SIG-M5 (cell line): ENCODE data around the gene HRC.
A peak's percentile ranks its signal among the peaks of the same experiment; 100 is the strongest.
"Not testable (repeated sequence)": the region's sequence is repeated elsewhere in the genome, so short reads cannot be mapped to it uniquely, and the experiment has no call there.

ENCODE experiments used
- DNase-seq: peaks from one replicate; lab custom pipeline; 2025; lab: John Stamatoyannopoulos, UW

Gene HRC

GRCh38 chr19:49135686-49136085 lies 19.5 kb downstream of the HRC start:
- DNase-seq: no peak

- no peak for DNase-seq
These were observed 21.4 kb downstream of the HRC start for GRCh38 chr19:49133621-49134454.

GRCh38 chr19:49132974-49133609 lies 22.1 kb downstream of the HRC start:
- DNase-seq: no peak

- no peak for DNase-seq
These were observed 24.9 kb downstream of the HRC start for GRCh38 chr19:49130325-49130724.

GRCh38 chr19:49129238-49129583 lies 26.0 kb downstream of the HRC start:
- DNase-seq: no peak

GRCh38 chr19:49128545-49129237 lies 26.5 kb downstream of the HRC start:
- no peak for DNase-seq

- peak; percentile 72 for DNase-seq
These were observed 27.3 kb downstream of the HRC start for GRCh38 chr19:49127674-49128544.

GRCh38 chr19:49127225-49127624 lies 28.0 kb downstream of the HRC start:
- DNase-seq: not testable (repeated sequence)

- DNase-seq: no peak
These were observed 28.6 kb downstream of the HRC start for GRCh38 chr19:49126575-49126974.

GRCh38 chr19:49125025-49125731 lies 30.0 kb downstream of the HRC start:
- DNase-seq: no peak

- not testable (repeated sequence) for DNase-seq
These were observed 31.9 kb downstream of the HRC start for GRCh38 chr19:49123285-49123684.

- DNase-seq: not testable (repeated sequence)
These were observed 33.4 kb downstream of the HRC start for GRCh38 chr19:49121841-49122240.

- DNase-seq: no peak
These were observed 34.3 kb downstream of the HRC start for GRCh38 chr19:49120868-49121267.

- no peak for DNase-seq
These were observed 34.9 kb downstream of the HRC start for GRCh38 chr19:49120325-49120683.

GRCh38 chr19:49119411-49120324 lies 35.5 kb downstream of the HRC start, which contains the start of gene PPFIA3:
PPFIA3 (plus strand) TSS chr19:49119544; CDS start chr19:49127874, 8,330 bp downstream.
- DNase-seq: no peak

GRCh38 chr19:49118565-49119410 lies 36.4 kb downstream of the HRC start, which contains the start of gene C19orf73:
C19orf73 (minus strand) TSS chr19:49119143; CDS start chr19:49119022, 121 bp downstream.
- DNase-seq: peak; percentile 61

- no peak for DNase-seq
These were observed 37.3 kb downstream of the HRC start for GRCh38 chr19:49117677-49118564.

GRCh38 chr19:49116544-49116943 lies 38.7 kb downstream of the HRC start:
- DNase-seq: no peak
